Neural cell (in vitro differentiated cells): ENCODE data around the gene INSR.

Experiments used
- CTCF ChIP-seq: fragments of 450-650 bp; IDR thresholded peaks from 2 replicates; pipeline ENCODE4 v1.5.1; 2014; ENCODE audit warnings: antibody characterized with exemption, mild to moderate bottlenecking, moderate library complexity; ENCODE audit not compliant: poor library complexity, severe bottlenecking
- EP300 ChIP-seq: fragments of 450-650 bp; conservative IDR thresholded peaks from 2 replicates; pipeline ENCODE4 v1.6.1; 2014; ENCODE audit warnings: antibody characterized with exemption, mild to moderate bottlenecking, moderate library complexity; ENCODE audit not compliant: poor library complexity, severe bottlenecking
- POLR2AphosphoS5 ChIP-seq: IDR thresholded peaks from 2 replicates; pipeline ENCODE4 v1.6.1; 2012
- RAD21 ChIP-seq: fragments of 450-650 bp; conservative IDR thresholded peaks from 2 replicates; pipeline ENCODE4 v1.6.1; 2014; ENCODE audit warnings: antibody characterized with exemption, mild to moderate bottlenecking, moderate library complexity
- SMC3 ChIP-seq: fragments of 450-650 bp; conservative IDR thresholded peaks from 2 replicates; pipeline ENCODE4 v1.6.1; 2014; ENCODE audit warnings: antibody characterized with exemption, mild to moderate bottlenecking, moderate library complexity; ENCODE audit not compliant: poor library complexity

GRCh38 chr19:7109678-7110289 lies 184.4 kb downstream of the INSR start:
- TF ChIP-seq CTCF = no peak
- TF ChIP-seq EP300 = no peak
- TF ChIP-seq POLR2AphosphoS5 = no peak
- TF ChIP-seq RAD21 = no peak
- TF ChIP-seq SMC3 = no peak
